Cortex of kidney (tissue), 1 donor: ENCODE measurements around the gene SMAD3.

Experiments
- DNase-seq: peaks from one replicate; lab custom pipeline; 2025; lab: John Stamatoyannopoulos, UW

Gene SMAD3

GRCh38 chr15:67036775-67037555 lies 28.4 kb upstream of the SMAD3 start:
- no peak for DNase-seq

- DNase-seq: no peak
These were observed 27.7 kb upstream of the SMAD3 start for GRCh38 chr15:67037694-67038093.

- DNase-seq: no peak
These were observed 26.7 kb upstream of the SMAD3 start for GRCh38 chr15:67038736-67039135.

GRCh38 chr15:67039384-67040075 lies 25.9 kb upstream of the SMAD3 start:
- DNase-seq: no peak

- DNase-seq: no peak
These were observed 25.1 kb upstream of the SMAD3 start for GRCh38 chr15:67040277-67040676.

GRCh38 chr15:67042551-67043142 lies 22.8 kb upstream of the SMAD3 start:
- DNase-seq: no peak

GRCh38 chr15:67043939-67044771 lies 21.2 kb upstream of the SMAD3 start:
- DNase-seq: no peak

- no peak for DNase-seq
These were observed 18.2 kb upstream of the SMAD3 start for GRCh38 chr15:67047149-67047661.

- DNase-seq: no peak
These were observed 16.8 kb upstream of the SMAD3 start for GRCh38 chr15:67048281-67049279.

GRCh38 chr15:67049351-67050044 lies 15.9 kb upstream of the SMAD3 start:
- no peak for DNase-seq

GRCh38 chr15:67050062-67050461 lies 15.3 kb upstream of the SMAD3 start:
- DNase-seq: no peak

- DNase-seq: no peak
These were observed 14.8 kb upstream of the SMAD3 start for GRCh38 chr15:67050522-67051087.

GRCh38 chr15:67051088-67052045 lies 14.0 kb upstream of the SMAD3 start:
- no peak for DNase-seq

- DNase-seq: no peak
These were observed 10.7 kb upstream of the SMAD3 start for GRCh38 chr15:67054676-67055075.

GRCh38 chr15:67059127-67059553 lies 6.3 kb upstream of the SMAD3 start:
- DNase-seq: no peak

- DNase-seq: no peak
These were observed 3.5 kb upstream of the SMAD3 start for GRCh38 chr15:67061811-67062368.

- no peak for DNase-seq
These were observed 2.9 kb upstream of the SMAD3 start for GRCh38 chr15:67062369-67062985.
